NCI-H1048 (cell line): Measurements from ENCODE around the gene MAGI1.
"Not testable (repeated sequence)": the region's sequence is repeated elsewhere in the genome, so short reads cannot be mapped to it uniquely, and the experiment has no call there.

Source experiments
- DNase-seq: peaks from one replicate; lab custom pipeline; 2025; lab: John Stamatoyannopoulos, UW

The MAGI1 gene

DNA sequence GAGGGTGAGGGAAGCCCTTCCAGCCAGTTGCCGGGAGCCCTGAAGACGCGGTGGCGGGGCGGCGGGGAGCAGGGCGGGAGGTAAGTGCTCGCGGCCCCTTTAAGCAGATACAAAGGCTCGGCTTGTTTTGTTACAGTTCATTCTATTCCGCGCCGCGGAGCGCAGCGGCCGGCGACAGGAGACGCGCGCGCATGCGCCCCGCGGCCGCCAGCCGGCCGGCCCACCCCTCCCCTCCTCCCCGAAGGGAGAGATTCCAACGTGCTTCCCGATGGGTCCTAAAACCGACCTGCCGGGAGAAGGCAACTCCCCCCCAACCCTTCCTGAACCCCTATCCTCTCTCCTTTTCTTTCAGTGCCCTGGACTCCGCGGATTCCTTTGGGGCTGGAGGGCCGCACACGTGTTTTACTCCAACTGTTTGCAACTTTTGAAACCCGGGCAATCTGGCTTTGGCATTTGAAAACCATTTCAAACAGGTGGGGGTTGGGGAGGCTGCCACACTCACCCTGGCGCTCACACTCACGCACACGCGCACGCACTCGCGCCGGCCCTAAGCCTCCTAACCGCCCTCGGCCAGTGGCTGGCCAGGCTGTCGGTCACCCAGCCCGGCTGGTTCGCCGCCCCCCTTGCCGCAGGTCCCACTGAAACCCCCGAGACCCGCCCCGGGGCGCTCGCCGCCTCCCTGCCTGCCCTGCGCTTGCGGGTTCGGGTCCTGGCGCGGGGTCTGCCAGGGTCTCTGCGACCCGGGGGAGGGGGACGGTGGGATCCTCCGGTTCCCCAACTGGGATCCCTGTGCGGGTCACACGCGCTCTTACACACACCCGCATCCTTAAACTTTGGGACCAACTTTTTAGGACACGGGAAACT lies at the start of gene MAGI1:
TSS of gene MAGI1 (minus strand) at position 193 of the 864 bp plus-strand sequence. CDS start 610 bp downstream, outside the sequence.
- DNase-seq = peak; percentile 82

GRCh38 chr3:66083784-66084213 lies 45.1 kb upstream of the MAGI1 start:
- DNase-seq = no peak

- DNase-seq = no peak
These were observed 44.5 kb upstream of the MAGI1 start for GRCh38 chr3:66083096-66083678.

GRCh38 chr3:66082679-66083078 lies 44.0 kb upstream of the MAGI1 start:
- no peak for DNase-seq

DNA sequence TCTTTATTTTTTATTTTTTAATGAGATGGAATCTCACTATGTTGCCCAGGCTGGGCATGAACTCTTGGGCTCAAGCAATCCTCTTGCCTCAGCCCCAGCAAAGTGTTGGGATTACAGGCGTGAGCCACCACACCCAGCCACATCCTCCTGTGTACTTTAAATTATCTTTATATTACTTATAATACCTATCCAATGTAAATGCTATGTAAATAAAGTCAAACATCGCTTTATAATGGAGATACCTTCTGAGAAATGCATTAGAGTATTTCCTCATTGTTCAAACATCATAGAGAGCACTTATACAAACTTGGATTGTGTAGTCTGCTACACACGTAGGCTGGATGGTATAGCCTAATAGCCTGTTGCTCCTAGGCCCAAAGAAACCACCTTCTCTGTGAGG lies 41.4 kb upstream of the MAGI1 start:
- DNase-seq = no peak

DNA sequence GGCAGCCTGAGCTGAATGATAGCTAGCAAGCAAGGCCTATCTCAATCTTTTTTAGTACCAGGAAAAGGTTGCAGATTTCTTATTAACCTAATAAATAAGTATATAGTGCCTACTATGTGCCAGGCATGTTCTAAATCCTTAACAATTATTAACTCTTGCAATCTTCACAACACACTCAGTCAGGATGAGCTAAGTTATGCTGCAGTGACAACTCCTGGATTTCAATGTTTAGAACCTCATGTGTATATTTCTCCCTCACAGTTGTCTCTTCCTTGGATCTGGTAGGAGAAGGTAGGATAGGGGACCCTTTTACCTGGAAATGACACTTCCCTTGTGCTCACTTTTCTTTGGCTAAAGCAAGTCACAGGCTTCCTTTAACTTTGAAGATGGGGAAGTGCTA lies 39.3 kb upstream of the MAGI1 start:
- no peak for DNase-seq

- no peak for DNase-seq
These were observed 38.2 kb upstream of the MAGI1 start for GRCh38 chr3:66076861-66077470.

- DNase-seq = no peak
These were observed 36.6 kb upstream of the MAGI1 start for GRCh38 chr3:66075281-66075680.

- no peak for DNase-seq
These were observed 34.9 kb upstream of the MAGI1 start for GRCh38 chr3:66073464-66074141.

DNA sequence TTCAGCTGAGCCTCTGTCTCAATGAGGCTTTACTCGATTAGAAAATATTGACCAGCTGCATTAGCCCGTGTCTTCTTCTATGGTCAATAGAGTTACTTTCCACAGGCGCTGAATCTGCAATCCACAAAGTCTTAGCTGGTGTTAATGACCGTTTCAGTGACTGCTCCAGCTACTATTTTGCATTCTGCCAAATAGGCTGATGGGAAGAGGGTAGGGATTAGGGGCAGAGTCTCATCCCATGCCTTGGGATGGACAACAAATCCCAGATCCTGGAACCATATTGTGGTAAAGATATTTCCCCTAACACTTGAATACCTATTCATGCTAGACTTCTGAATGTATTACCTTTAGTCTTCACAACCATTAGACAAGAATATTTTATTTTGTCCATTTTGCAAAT lies 29.5 kb upstream of the MAGI1 start:
- DNase-seq = no peak

DNA sequence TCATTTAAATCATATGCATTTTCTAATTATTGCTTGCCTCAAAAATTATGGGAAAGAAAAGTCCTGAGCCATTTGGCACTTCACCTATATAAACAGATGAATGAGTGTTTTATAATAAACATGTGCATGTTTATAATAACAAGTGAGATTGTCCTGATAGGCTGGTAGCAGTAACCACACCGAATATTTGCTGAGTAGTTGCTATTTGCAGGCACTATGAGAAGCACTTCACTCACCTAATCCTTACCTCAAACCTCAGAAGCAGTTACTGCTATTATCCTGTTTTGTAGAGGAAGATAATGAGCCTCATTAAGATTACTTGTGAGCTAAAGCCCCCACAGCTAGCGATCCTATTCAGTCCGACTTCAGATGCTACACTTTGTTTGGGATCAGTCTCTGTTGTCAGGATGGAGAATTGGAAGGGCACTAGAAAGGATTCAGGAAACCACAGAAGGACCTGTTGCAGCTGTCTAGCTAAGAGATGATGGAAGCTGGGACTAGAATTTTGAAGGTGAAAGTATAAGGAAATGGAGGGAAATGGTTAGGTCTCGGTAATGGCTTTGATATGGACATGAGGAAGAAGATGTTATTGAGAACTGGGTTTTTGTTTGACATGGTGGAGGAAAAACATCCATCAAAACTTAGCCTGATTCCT lies 28.4 kb upstream of the MAGI1 start:
- DNase-seq = no peak

GRCh38 chr3:66055289-66055688 lies 16.6 kb upstream of the MAGI1 start:
- no peak for DNase-seq

DNA sequence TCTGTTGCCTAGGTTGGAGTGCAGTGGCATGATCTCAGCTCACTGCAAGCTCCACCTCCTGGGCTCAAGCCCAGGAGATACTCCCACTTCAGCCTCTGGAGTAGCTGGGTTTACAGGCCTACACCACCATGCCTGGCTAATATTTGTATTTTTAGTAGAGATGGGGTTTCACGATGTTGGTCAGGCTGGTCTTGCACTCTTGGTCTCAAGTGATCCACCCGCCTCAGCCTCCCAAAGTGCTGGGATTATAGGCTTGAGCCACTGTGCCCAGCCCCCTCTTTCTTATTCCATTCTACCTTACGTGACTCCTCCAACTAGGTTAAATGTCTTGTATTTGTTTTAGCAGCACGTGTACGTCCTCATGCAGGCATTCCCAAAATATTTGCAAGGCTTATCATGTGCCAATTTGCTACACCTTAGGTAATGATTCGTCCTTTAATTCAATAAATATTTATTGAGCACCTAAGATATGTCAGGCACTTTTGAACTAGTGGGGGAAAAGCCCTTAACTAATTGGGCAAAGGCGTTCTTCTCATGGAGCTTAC lies 14.9 kb upstream of the MAGI1 start:
- no peak for DNase-seq

- DNase-seq = no peak
These were observed 14.2 kb upstream of the MAGI1 start for GRCh38 chr3:66052721-66053549.

DNA sequence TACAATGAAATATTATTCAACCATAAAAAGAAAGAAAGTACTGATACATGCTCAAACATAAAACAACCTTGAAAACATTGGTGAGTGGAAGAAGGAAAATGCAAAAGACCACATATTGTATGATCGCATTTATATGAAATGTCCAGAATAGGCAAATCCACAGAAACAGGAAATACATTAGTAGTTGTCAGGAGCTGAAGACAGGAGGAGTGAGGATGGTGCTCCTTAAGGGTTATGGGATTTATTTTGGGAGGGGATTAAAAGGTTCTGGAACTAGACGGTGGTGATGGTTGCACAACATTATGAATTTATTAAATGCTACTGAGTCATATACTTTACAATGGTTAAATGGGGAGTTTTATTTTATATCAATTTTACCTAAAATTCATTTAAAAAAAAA lies 12.1 kb upstream of the MAGI1 start:
- no peak for DNase-seq

DNA sequence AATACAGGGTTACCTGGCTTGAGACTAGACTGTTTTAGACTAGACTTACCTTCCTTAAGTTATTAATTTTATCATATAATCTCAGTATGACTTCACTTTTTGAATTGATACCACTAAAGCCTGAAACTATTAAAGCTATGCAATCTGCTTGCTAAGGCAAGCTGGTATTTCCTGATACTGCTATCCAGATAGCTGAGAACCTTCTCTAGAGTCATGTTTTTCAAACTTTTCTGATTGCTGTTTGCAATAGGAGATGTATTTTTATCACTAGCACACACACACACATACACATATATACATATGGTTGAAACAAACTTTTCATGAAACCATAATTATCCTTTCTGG lies 9.3 kb upstream of the MAGI1 start:
- DNase-seq = no peak

DNA sequence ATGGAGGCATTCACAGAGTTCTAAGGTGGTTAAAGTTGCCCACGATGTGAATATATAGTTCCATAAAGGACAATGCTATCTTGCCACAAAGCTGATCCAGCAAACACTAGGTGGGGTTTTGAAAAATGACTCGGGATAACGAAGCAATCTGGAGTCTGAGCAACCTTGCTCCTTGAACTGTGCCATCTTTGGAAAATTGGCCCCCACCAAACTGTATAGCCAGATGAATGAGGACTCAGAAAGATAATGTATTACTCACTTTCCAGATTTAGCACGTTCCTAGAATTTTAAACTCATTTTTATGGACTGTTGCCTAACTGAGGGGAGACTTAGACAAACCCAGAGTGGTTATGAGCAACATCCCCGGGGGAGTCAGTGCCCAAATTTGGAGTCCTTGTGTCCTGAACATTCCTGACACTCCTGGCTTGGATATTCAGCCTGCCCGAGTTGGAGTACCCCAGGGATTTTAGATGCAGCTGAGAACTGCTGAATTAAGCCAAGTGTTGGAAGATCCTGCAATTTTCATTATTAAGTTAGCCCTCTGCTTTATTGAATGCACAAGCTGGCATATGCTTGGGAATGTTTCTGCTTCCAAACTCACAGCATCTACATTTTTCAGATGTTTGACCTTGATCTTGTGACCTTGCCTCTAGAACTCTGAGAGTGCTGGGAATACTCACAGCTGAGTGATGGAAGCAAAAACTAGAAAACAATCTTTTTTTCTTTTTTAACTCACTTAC lies 8.8 kb upstream of the MAGI1 start:
- no peak for DNase-seq

- not testable (repeated sequence) for DNase-seq
These were observed 7.6 kb upstream of the MAGI1 start for GRCh38 chr3:66046321-66046720.

- DNase-seq = no peak
These were observed 3.1 kb upstream of the MAGI1 start for GRCh38 chr3:66041828-66042227.

- DNase-seq = no peak
These were observed 2.4 kb upstream of the MAGI1 start for GRCh38 chr3:66041116-66041515.
